ENCODE measurements around the gene P2RY2. TPM values are rescaled to one million over a fixed set of nuclear protein-coding genes. Genes with fewer than 3 reads are reported as not detected.

P2RY2 gene
- total RNA-seq, 2 experiments from 2014 or later, result not detected

- Mint-ChIP-seq H3K4me3 (no peak overlapping the region), H3K27me3 (ENCODE audit: low read depth) (peaks cover 10% of the 10 kb centered on the region), H3K36me3 (ENCODE audit: low read depth) (no peaks in the 10 kb centered on the region), H3K4me1 (ENCODE audit: low read depth) (no peaks in the 10 kb centered on the region), H3K27ac (no peak overlapping the region), H3K9me3 (no peaks in the 10 kb centered on the region)
- DNase-seq, result no peak
- CTCF ChIA-PET, result no interaction called here
- intact Hi-C loops (cut with micrococcal nuclease), result no loop called here
These were observed 16.8 kb upstream of the P2RY2 start for GRCh38 chr11:73201249-73201648.

GRCh38 chr11:73201888-73202780, 15.9 kb upstream of the P2RY2 start:
- H3K27me3 Mint-ChIP-seq (ENCODE audit: low read depth), result peaks cover 10% of the 10 kb centered on the region
- no peak overlapping the region for H3K27ac Mint-ChIP-seq
- CTCF ChIA-PET, result interaction anchor here (1.1 kb wide), 1 partner anchor 35 kb away, joined by 3 read pairs; no protein-coding TSS in a partner anchor
- H3K4me3 Mint-ChIP-seq, result no peak overlapping the region
- no peak for DNase-seq
- intact Hi-C loops (cut with micrococcal nuclease), result no loop called here
- no peaks in the 10 kb centered on the region for H3K9me3 Mint-ChIP-seq
- no peaks in the 10 kb centered on the region for H3K4me1 Mint-ChIP-seq (ENCODE audit: low read depth)
- no peaks in the 10 kb centered on the region for H3K36me3 Mint-ChIP-seq (ENCODE audit: low read depth)

- H3K4me1 Mint-ChIP-seq (ENCODE audit: low read depth), result no peaks in the 10 kb centered on the region
- CTCF ChIA-PET, result no interaction called here
- DNase-seq, result no peak
- no peaks in the 10 kb centered on the region for H3K36me3 Mint-ChIP-seq (ENCODE audit: low read depth)
- no peak overlapping the region for H3K4me3 Mint-ChIP-seq
- no peaks in the 10 kb centered on the region for H3K9me3 Mint-ChIP-seq
- peaks cover 10% of the 10 kb centered on the region for H3K27me3 Mint-ChIP-seq (ENCODE audit: low read depth)
- intact Hi-C loops (cut with micrococcal nuclease), result no loop called here
- no peak overlapping the region for H3K27ac Mint-ChIP-seq
These were observed 14.8 kb upstream of the P2RY2 start for GRCh38 chr11:73203322-73203721.

- Mint-ChIP-seq H3K27ac (no peak overlapping the region), H3K9me3 (no peaks in the 10 kb centered on the region), H3K36me3 (ENCODE audit: low read depth) (no peaks in the 10 kb centered on the region), H3K4me3 (no peak overlapping the region), H3K27me3 (ENCODE audit: low read depth) (peaks cover 10% of the 10 kb centered on the region), H3K4me1 (ENCODE audit: low read depth) (no peaks in the 10 kb centered on the region)
- intact Hi-C loops (cut with micrococcal nuclease), result no loop called here
- no peak for DNase-seq
- CTCF ChIA-PET, result no interaction called here
These were observed 14.3 kb upstream of the P2RY2 start for GRCh38 chr11:73203790-73204189.

GRCh38 chr11:73204711-73205121, 13.4 kb upstream of the P2RY2 start:
- Mint-ChIP-seq H3K4me1 (ENCODE audit: low read depth) (no peaks in the 10 kb centered on the region), H3K27me3 (ENCODE audit: low read depth) (peaks cover 10% of the 10 kb centered on the region), H3K4me3 (no peak overlapping the region), H3K9me3 (no peaks in the 10 kb centered on the region), H3K36me3 (ENCODE audit: low read depth) (no peaks in the 10 kb centered on the region), H3K27ac (no peak overlapping the region)
- CTCF ChIA-PET, result no interaction called here
- intact Hi-C loops (cut with micrococcal nuclease), result no loop called here
- DNase-seq, result no peak

- Mint-ChIP-seq H3K27ac (no peak overlapping the region), H3K9me3 (no peaks in the 10 kb centered on the region), H3K4me1 (ENCODE audit: low read depth) (no peaks in the 10 kb centered on the region), H3K36me3 (ENCODE audit: low read depth) (no peaks in the 10 kb centered on the region), H3K4me3 (no peak overlapping the region), H3K27me3 (ENCODE audit: low read depth) (peaks cover 10% of the 10 kb centered on the region)
- intact Hi-C loops (cut with micrococcal nuclease), result no loop called here
- DNase-seq, result no peak
- CTCF ChIA-PET, result no interaction called here
These were observed 12.3 kb upstream of the P2RY2 start for GRCh38 chr11:73205661-73206343.

GRCh38 chr11:73206801-73207200, 11.3 kb upstream of the P2RY2 start:
- CTCF ChIA-PET, result interaction anchor here (1.0 to 1.2 kb wide), 2 partner anchors 12 to 99 kb away, joined by 3 to 5 read pairs; no protein-coding TSS in a partner anchor
- Mint-ChIP-seq H3K4me1 (ENCODE audit: low read depth) (no peaks in the 10 kb centered on the region), H3K27ac (no peak overlapping the region), H3K36me3 (ENCODE audit: low read depth) (no peaks in the 10 kb centered on the region), H3K27me3 (ENCODE audit: low read depth) (peaks cover 10% of the 10 kb centered on the region), H3K9me3 (no peaks in the 10 kb centered on the region), H3K4me3 (no peak overlapping the region)
- no peak for DNase-seq
- intact Hi-C loops (cut with micrococcal nuclease), result no loop called here

- Mint-ChIP-seq H3K36me3 (ENCODE audit: low read depth) (no peaks in the 10 kb centered on the region), H3K4me1 (ENCODE audit: low read depth) (no peaks in the 10 kb centered on the region), H3K4me3 (no peak overlapping the region), H3K9me3 (no peaks in the 10 kb centered on the region), H3K27ac (no peak overlapping the region), H3K27me3 (ENCODE audit: low read depth) (peaks cover 5% of the 10 kb centered on the region)
- intact Hi-C loops (cut with micrococcal nuclease), result loop anchor here (10.0 kb wide), 1 partner anchor 75 kb away; no protein-coding TSS in a partner anchor
- no peak for DNase-seq
- CTCF ChIA-PET, result no interaction called here
These were observed 8.2 kb upstream of the P2RY2 start for GRCh38 chr11:73209892-73210291.

- H3K4me1 Mint-ChIP-seq (ENCODE audit: low read depth), result no peaks in the 10 kb centered on the region
- H3K9me3 Mint-ChIP-seq, result no peaks in the 10 kb centered on the region
- intact Hi-C loops (cut with micrococcal nuclease), result loop anchor here (10.0 kb wide), 1 partner anchor 74 kb away; no protein-coding TSS in a partner anchor
- no peaks in the 10 kb centered on the region for H3K36me3 Mint-ChIP-seq (ENCODE audit: low read depth)
- CTCF ChIA-PET, result no interaction called here
- H3K4me3 Mint-ChIP-seq, result no peak overlapping the region
- DNase-seq, result no peak
- H3K27ac Mint-ChIP-seq, result no peak overlapping the region
- H3K27me3 Mint-ChIP-seq (ENCODE audit: low read depth), result no peaks in the 10 kb centered on the region
These were observed 7.0 kb upstream of the P2RY2 start for GRCh38 chr11:73210916-73211667.

- Mint-ChIP-seq H3K27me3 (ENCODE audit: low read depth) (peaks cover 8% of the 10 kb centered on the region), H3K9me3 (no peaks in the 10 kb centered on the region), H3K36me3 (ENCODE audit: low read depth) (no peaks in the 10 kb centered on the region), H3K27ac (no peak overlapping the region), H3K4me3 (no peak overlapping the region), H3K4me1 (ENCODE audit: low read depth) (peaks cover 3% of the 10 kb centered on the region)
- CTCF ChIA-PET, result no interaction called here
- DNase-seq, result no peak
- intact Hi-C loops (cut with micrococcal nuclease), result loop anchor here (10.0 kb wide), 1 partner anchor 71 kb away; no protein-coding TSS in a partner anchor
These were observed 4.6 kb upstream of the P2RY2 start for GRCh38 chr11:73213196-73214143.

- intact Hi-C loops (cut with micrococcal nuclease), result loop anchor here (10.0 kb wide), 1 partner anchor 69 kb away; no protein-coding TSS in a partner anchor
- DNase-seq, result no peak
- no peak overlapping the region for H3K27ac Mint-ChIP-seq
- no peaks in the 10 kb centered on the region for H3K36me3 Mint-ChIP-seq (ENCODE audit: low read depth)
- no peaks in the 10 kb centered on the region for H3K9me3 Mint-ChIP-seq
- peaks cover 15% of the 10 kb centered on the region for H3K27me3 Mint-ChIP-seq (ENCODE audit: low read depth)
- peaks cover 4% of the 10 kb centered on the region for H3K4me1 Mint-ChIP-seq (ENCODE audit: low read depth)
- CTCF ChIA-PET, result no interaction called here
- no peak overlapping the region for H3K4me3 Mint-ChIP-seq
These were observed 2.6 kb upstream of the P2RY2 start for GRCh38 chr11:73215191-73216134.

Measured in activated naive CD4-positive, alpha-beta T cell treated with anti-CD3 and anti-CD28 coated beads for 36 hours (primary cell).